Measurements from ENCODE around the gene RASA2.
A peak's percentile ranks its signal among the peaks of the same experiment; 100 is the strongest.

The RASA2 gene, protein sequence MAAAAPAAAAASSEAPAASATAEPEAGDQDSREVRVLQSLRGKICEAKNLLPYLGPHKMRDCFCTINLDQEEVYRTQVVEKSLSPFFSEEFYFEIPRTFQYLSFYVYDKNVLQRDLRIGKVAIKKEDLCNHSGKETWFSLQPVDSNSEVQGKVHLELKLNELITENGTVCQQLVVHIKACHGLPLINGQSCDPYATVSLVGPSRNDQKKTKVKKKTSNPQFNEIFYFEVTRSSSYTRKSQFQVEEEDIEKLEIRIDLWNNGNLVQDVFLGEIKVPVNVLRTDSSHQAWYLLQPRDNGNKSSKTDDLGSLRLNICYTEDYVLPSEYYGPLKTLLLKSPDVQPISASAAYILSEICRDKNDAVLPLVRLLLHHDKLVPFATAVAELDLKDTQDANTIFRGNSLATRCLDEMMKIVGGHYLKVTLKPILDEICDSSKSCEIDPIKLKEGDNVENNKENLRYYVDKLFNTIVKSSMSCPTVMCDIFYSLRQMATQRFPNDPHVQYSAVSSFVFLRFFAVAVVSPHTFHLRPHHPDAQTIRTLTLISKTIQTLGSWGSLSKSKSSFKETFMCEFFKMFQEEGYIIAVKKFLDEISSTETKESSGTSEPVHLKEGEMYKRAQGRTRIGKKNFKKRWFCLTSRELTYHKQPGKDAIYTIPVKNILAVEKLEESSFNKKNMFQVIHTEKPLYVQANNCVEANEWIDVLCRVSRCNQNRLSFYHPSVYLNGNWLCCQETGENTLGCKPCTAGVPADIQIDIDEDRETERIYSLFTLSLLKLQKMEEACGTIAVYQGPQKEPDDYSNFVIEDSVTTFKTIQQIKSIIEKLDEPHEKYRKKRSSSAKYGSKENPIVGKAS

DNA sequence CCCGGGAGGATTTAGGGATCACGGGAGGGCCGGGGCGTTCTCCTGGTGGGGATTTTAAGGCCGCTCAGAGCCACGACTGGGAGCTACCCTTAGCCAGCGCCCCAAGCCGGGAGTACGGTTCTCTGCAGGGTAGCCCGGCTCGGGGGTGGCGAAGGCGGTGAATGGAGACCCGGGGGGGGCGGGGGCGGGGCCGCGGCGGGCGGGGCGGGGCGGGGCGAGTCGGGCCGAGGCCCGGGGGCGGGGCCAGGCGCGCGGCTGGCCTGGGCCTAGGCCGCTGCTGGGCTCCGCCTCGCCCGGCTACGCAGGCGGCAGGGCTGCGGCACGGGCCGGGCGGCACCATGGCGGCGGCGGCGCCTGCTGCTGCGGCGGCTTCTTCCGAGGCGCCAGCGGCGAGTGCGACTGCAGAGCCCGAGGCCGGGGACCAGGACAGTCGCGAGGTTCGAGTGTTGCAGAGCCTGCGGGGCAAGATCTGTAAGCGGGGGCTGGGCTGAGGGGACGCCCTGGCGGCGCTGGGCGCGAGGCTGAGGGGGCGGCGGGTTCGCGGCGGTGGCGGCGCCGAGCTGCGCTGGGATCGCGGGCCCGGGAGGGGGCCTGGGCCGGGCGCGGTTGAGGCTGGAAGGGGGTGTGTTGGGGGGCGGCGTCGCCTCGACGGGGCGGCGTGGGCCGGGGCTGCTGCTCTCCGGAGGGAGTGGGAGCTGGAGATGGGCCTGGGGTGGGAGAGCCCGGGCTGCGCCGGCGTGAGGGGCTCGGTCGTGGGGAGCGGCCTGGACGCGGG, at the start of gene RASA2:
TSS of gene RASA2 (plus strand) at position 282 of the 775 bp plus-strand sequence. CDS start at position 339, 57 bp downstream.
- ATAC-seq (replicated peaks; ENCODE audit: extremely low read depth, poor library complexity, severe bottlenecking) (peak; percentile 75), DNase-seq (ENCODE audit: low spot score in 2 of 2) (peak; percentile 53 to 56)
- Mint-ChIP-seq H3K36me3 (ENCODE audit: insufficient read depth) (peaks cover 13% of the 10 kb centered on the region), H3K4me3 (peak within 1 kb of the TSS; percentile 84), H3K4me1 (peaks cover 63% of the 10 kb centered on the region), H3K9me3 (no peaks in the 10 kb centered on the region), H3K27me3 (no peaks in the 10 kb centered on the region), H3K27ac (ENCODE audit: low read depth) (peak within 1 kb of the TSS; percentile 78)

DNA sequence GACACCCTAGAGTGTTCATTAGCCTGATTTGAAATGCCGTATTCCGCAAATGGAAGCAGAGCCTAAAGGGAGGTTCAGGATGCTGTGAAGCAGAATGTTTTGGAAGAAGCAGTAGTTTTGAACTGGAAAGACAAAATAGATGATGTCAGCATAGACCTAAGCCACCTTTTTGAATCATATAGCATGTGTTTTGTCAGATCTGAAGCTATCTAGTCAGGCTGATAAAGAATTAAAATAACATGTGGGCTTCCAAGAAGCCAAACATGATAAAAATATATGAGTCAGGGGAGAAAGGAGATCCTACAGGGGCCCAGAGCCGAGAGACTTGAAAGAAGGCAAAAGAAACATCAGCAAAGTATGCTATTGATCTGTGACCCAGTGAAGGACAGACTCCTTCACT, 47.2 kb upstream of the RASA2 start:
- H3K27me3 Mint-ChIP-seq = no peaks in the 10 kb centered on the region
- ATAC-seq (replicated peaks; ENCODE audit: extremely low read depth, poor library complexity, severe bottlenecking) (no peak), DNase-seq (ENCODE audit: low spot score in 2 of 2) (no peak)
- no peak overlapping the region for H3K4me3 Mint-ChIP-seq
- peaks cover 40% of the 10 kb centered on the region for H3K36me3 Mint-ChIP-seq (ENCODE audit: insufficient read depth)
- peaks cover 45% of the 10 kb centered on the region for H3K4me1 Mint-ChIP-seq
- no peaks in the 10 kb centered on the region for H3K9me3 Mint-ChIP-seq
- peak overlapping the region; percentile 79 for H3K27ac Mint-ChIP-seq (ENCODE audit: low read depth)

DNA sequence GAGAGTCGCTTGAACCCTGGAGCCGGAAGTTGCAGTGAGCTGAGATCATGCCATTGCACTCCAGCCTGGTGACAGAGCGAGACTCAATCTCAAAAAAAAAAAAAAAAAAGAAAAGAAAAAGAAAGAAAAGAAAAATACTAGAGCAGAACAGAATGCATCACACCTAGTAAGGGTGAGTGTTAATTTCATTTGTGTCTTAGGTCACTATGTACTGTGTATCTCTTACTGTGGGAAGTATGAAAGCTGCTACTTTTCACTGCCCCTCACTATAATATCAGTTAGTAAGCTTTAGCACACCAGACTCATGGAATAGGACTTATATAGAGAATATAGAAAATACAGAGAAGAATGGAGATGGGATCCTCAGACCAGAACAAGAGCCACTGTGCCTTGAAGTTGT, 45.9 kb upstream of the RASA2 start:
- Mint-ChIP-seq H3K27ac (ENCODE audit: low read depth) (peak overlapping the region; percentile 79), H3K4me1 (peaks cover 44% of the 10 kb centered on the region), H3K4me3 (peak overlapping the region; percentile 37), H3K36me3 (ENCODE audit: insufficient read depth) (peaks cover 53% of the 10 kb centered on the region), H3K9me3 (no peaks in the 10 kb centered on the region), H3K27me3 (no peaks in the 10 kb centered on the region)
- DNase-seq (ENCODE audit: low spot score in 2 of 2) (no peak), ATAC-seq (replicated peaks; ENCODE audit: extremely low read depth, poor library complexity, severe bottlenecking) (peak; percentile 26)

DNA sequence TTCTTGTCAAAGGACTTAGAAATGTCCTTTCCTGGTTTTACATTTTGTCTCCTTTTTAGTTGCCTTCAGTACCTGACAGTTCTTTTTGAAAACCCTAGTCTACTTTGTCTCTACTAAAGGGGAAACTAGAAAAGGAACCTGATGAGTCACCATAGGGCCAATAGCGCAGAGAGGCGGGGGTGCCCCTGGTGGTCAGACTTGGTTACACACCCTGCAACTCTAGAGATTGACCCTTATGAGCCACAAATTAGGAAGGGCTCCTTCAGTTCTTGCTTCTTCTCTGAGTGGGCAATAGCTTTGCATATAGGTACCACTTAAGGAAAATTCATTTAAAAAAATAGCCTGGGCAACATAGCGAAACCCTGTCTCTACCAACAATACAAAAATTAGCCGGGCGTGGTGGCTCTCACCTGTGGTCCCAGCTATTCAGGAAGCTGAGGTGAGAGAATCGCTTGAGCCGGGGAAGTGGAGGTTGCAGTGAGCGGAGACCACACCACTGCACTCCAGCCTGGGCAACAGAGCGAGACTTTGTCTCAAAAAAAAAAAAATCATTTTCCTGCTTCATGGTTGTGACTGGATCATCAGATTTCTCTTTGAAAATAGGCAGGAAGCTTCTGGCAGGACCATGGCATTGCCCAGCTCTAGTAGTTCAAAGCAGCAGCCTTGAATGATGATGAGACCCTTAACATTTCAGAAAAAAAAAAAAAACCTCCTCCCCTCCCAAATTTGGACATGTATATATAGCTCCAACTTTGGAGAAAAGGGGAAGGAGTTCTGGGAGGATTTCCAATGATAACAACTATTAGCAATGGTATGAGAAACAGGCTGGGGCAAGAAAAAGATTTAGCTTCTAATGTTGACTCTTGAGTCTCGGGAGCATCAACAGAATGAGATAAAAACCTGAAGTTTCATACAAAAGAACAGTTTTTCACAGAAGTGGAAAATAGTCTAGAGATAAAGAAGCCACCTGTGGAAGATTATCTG, 45.2 kb upstream of the RASA2 start:
- ATAC-seq (replicated peaks; ENCODE audit: extremely low read depth, poor library complexity, severe bottlenecking) (peak; percentile 93), DNase-seq (ENCODE audit: low spot score in 2 of 2) (peak; percentile 65 to 67)
- H3K27me3 Mint-ChIP-seq = no peaks in the 10 kb centered on the region
- H3K36me3 Mint-ChIP-seq (ENCODE audit: insufficient read depth) = peaks cover 57% of the 10 kb centered on the region
- peak overlapping the region; percentile 79 for H3K27ac Mint-ChIP-seq (ENCODE audit: low read depth)
- peak overlapping the region; percentile 37 for H3K4me3 Mint-ChIP-seq
- no peaks in the 10 kb centered on the region for H3K9me3 Mint-ChIP-seq
- peaks cover 39% of the 10 kb centered on the region for H3K4me1 Mint-ChIP-seq

DNA sequence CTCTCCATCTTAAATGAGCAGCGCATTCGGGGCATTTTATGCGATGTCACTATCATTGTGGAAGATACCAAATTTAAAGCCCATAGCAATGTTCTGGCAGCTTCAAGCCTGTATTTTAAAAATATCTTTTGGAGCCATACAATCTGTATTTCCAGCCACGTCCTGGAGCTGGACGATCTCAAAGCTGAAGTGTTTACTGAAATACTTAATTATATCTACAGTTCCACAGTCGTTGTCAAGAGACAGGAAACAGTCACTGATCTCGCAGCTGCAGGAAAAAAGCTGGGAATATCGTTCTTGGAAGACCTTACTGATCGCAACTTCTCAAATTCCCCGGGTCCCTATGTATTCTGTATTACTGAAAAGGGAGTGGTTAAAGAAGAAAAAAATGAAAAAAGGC, 44.4 kb upstream of the RASA2 start:
- DNase-seq (ENCODE audit: low spot score in 2 of 2) = no peak
- no peak for ATAC-seq (replicated peaks; ENCODE audit: extremely low read depth, poor library complexity, severe bottlenecking)
- Mint-ChIP-seq H3K9me3 (no peaks in the 10 kb centered on the region), H3K36me3 (ENCODE audit: insufficient read depth) (peaks cover 58% of the 10 kb centered on the region), H3K27ac (ENCODE audit: low read depth) (no peak overlapping the region), H3K4me1 (peaks cover 36% of the 10 kb centered on the region), H3K27me3 (no peaks in the 10 kb centered on the region), H3K4me3 (no peak overlapping the region)

DNA sequence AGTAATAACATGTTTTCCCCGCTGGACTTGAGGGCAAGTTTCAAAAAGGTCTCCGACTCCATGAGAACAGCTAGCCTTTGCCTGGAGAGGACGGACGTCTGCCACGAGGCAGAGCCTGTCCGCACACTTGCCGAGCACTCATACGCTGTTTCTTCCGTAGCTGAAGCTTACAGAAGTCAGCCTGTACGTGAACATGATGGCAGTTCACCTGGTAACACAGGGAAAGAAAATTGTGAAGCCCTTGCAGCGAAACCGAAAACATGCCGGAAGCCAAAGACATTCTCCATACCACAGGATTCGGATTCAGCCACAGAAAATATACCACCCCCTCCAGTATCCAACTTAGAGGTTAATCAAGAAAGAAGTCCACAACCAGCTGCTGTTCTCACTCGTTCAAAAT, 43.9 kb upstream of the RASA2 start:
- peaks cover 58% of the 10 kb centered on the region for H3K36me3 Mint-ChIP-seq (ENCODE audit: insufficient read depth)
- DNase-seq (ENCODE audit: low spot score in 2 of 2) (no peak), ATAC-seq (replicated peaks; ENCODE audit: extremely low read depth, poor library complexity, severe bottlenecking) (no peak)
- H3K4me1 Mint-ChIP-seq = peaks cover 36% of the 10 kb centered on the region
- no peaks in the 10 kb centered on the region for H3K27me3 Mint-ChIP-seq
- no peak overlapping the region for H3K27ac Mint-ChIP-seq (ENCODE audit: low read depth)
- no peaks in the 10 kb centered on the region for H3K9me3 Mint-ChIP-seq
- no peak overlapping the region for H3K4me3 Mint-ChIP-seq

DNA sequence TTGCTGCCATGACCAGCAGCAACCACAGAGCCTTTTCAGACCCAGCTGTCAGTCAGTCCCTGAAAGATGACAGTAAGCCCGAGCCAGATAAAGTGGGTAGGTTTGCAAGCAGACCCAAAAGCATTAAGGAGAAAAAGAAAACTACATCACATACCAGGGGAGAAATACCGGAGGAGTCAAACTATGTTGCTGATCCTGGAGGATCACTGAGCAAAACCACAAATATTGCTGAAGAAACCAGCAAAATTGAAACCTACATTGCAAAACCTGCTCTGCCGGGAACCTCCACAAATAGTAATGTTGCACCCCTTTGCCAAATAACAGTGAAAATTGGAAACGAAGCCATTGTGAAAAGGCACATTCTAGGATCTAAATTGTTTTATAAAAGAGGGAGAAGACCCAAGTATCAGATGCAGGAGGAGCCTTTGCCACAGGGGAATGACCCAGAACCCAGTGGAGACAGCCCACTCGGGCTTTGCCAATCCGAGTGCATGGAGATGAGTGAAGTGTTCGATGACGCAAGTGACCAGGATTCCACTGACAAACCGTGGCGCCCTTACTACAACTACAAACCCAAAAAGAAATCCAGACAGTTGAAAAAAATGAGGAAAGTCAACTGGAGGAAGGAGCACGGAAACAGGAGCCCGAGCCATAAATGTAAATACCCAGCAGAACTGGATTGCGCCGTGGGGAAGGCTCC, 42.1 kb upstream of the RASA2 start:
- Mint-ChIP-seq H3K4me1 (peaks cover 23% of the 10 kb centered on the region), H3K27ac (ENCODE audit: low read depth) (peak overlapping the region; percentile 19), H3K9me3 (no peaks in the 10 kb centered on the region), H3K4me3 (no peak overlapping the region), H3K27me3 (no peaks in the 10 kb centered on the region), H3K36me3 (ENCODE audit: insufficient read depth) (peaks cover 59% of the 10 kb centered on the region)
- ATAC-seq (replicated peaks; ENCODE audit: extremely low read depth, poor library complexity, severe bottlenecking) = no peak
- DNase-seq (ENCODE audit: low spot score in 2 of 2) = no peak

DNA sequence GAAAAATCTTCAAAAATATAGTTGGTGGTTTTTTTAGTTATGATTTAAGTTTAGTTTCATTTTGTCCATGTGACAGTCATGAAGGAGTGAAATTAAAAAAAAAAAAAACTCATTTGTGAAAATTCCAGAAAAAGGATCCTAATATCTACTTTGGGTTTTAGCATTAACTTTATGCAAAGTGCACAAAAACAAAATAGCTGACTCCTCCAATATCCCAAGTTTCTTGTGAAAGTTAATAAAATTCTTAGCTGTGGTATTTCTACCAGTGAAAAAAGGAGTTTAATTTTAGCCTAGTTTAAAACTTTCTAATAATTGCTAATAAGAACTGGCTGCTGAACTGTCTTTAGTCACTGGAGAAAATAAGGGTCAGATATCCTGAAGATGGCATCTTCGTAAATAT, 40.8 kb upstream of the RASA2 start:
- peaks cover 60% of the 10 kb centered on the region for H3K36me3 Mint-ChIP-seq (ENCODE audit: insufficient read depth)
- DNase-seq (ENCODE audit: low spot score in 2 of 2) = no peak
- no peaks in the 10 kb centered on the region for H3K9me3 Mint-ChIP-seq
- H3K4me3 Mint-ChIP-seq = no peak overlapping the region
- H3K27ac Mint-ChIP-seq (ENCODE audit: low read depth) = no peak overlapping the region
- ATAC-seq (replicated peaks; ENCODE audit: extremely low read depth, poor library complexity, severe bottlenecking) = no peak
- H3K27me3 Mint-ChIP-seq = no peaks in the 10 kb centered on the region
- H3K4me1 Mint-ChIP-seq = peaks cover 10% of the 10 kb centered on the region

DNA sequence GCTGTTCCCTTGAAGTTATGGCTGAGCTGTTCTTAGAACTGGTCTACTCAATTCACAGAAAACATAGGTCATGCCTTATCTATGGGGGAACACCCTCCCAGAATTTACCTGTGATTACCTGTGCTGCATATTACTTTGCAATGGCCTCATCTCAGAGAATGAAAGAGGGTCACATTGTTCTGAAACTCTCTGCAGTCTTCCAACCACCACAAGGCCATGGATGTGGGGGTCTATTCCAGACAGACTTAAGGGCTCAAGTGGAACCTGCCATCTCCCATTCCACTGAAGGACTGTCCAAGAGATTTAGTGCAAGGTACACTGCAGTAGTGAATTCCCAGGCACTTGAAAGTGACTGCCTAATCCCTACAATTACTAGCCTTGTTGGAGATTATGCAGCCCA, 40.1 kb upstream of the RASA2 start:
- Mint-ChIP-seq H3K36me3 (ENCODE audit: insufficient read depth) (peaks cover 59% of the 10 kb centered on the region), H3K4me3 (no peak overlapping the region), H3K27ac (ENCODE audit: low read depth) (no peak overlapping the region), H3K27me3 (no peaks in the 10 kb centered on the region), H3K4me1 (peaks cover 4% of the 10 kb centered on the region), H3K9me3 (no peaks in the 10 kb centered on the region)
- DNase-seq (ENCODE audit: low spot score in 2 of 2) (no peak), ATAC-seq (replicated peaks; ENCODE audit: extremely low read depth, poor library complexity, severe bottlenecking) (no peak)

DNA sequence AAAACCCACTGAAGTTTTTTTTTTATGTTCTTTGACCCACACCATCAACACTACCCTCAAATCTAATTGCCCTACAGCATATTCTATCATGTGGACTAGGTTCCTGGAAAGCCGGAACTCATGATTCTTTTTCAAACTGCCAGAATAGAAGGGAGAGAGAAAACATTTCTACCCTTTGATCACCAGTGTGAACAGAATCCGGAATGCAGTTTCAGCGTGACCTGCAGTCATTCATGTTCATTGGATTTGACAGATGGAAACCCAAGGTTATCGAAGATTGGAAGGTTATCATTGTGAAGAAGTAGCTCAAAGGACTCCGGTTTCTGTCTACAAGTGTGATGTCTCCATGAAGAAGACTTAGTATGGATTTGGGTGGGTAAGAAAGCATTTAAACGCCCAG, 39.4 kb upstream of the RASA2 start:
- peaks cover 4% of the 10 kb centered on the region for H3K4me1 Mint-ChIP-seq
- no peaks in the 10 kb centered on the region for H3K9me3 Mint-ChIP-seq
- DNase-seq (ENCODE audit: low spot score in 2 of 2) (no peak), ATAC-seq (replicated peaks; ENCODE audit: extremely low read depth, poor library complexity, severe bottlenecking) (no peak)
- H3K27ac Mint-ChIP-seq (ENCODE audit: low read depth) = peak overlapping the region; percentile 51
- peaks cover 55% of the 10 kb centered on the region for H3K36me3 Mint-ChIP-seq (ENCODE audit: insufficient read depth)
- no peaks in the 10 kb centered on the region for H3K27me3 Mint-ChIP-seq
- H3K4me3 Mint-ChIP-seq = no peak overlapping the region

DNA sequence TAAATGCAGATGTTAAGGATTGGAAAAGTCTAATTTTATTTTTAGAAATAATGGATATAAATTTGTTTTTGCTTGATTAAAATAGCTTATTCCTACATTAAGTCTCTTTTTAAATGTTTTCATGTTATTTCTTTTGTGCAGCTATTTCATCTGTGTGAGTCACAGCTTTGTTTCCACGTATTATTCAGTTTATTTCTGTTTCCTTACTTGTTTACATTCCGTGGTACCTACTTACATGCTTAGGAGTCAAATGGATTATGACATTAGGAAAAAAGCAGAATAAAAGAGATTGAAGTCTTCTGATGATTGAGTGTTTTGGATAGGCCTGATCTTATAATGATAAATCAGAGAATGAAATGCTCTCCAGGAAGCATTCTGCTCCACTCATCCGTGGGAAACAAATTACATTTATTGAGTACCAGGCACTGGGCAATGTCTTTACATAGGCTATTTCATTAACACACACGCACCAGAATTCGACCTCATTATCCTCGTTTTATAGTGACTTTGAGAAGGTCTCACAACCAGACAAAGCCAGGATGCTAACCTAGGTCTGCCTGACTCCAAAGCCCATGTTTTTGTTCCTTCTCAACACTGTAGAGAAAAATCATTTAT, 38.1 kb upstream of the RASA2 start:
- H3K4me1 Mint-ChIP-seq = peaks cover 4% of the 10 kb centered on the region
- no peaks in the 10 kb centered on the region for H3K27me3 Mint-ChIP-seq
- H3K9me3 Mint-ChIP-seq = no peaks in the 10 kb centered on the region
- ATAC-seq (replicated peaks; ENCODE audit: extremely low read depth, poor library complexity, severe bottlenecking) (no peak), DNase-seq (ENCODE audit: low spot score in 2 of 2) (no peak)
- H3K27ac Mint-ChIP-seq (ENCODE audit: low read depth) = no peak overlapping the region
- no peak overlapping the region for H3K4me3 Mint-ChIP-seq
- peaks cover 42% of the 10 kb centered on the region for H3K36me3 Mint-ChIP-seq (ENCODE audit: insufficient read depth)

All from central memory CD8-positive, alpha-beta T cell (primary cell).